ENCODE measurements around the gene PAX8.

DNA sequence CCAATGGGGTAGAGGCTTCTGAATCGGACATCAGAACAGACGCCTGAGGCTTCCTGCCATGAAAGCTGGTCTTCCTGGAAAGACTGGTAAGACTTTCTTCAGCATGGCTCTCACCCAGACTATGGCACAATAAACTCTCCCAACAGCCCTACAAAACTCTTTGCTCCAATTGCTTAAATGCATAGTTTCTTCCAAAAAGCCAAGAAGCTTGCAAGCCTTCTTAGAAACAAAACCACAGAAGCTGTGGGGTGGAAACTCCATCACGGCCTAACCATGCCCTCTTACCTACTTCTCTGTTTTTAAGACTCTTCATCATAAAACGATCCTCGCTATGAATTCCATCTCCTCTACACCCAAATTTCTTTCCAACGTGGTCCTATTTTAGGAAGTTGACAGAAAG, 48.2 kb downstream of the PAX8 start:
- TF ChIP-seq, protein P1, sequence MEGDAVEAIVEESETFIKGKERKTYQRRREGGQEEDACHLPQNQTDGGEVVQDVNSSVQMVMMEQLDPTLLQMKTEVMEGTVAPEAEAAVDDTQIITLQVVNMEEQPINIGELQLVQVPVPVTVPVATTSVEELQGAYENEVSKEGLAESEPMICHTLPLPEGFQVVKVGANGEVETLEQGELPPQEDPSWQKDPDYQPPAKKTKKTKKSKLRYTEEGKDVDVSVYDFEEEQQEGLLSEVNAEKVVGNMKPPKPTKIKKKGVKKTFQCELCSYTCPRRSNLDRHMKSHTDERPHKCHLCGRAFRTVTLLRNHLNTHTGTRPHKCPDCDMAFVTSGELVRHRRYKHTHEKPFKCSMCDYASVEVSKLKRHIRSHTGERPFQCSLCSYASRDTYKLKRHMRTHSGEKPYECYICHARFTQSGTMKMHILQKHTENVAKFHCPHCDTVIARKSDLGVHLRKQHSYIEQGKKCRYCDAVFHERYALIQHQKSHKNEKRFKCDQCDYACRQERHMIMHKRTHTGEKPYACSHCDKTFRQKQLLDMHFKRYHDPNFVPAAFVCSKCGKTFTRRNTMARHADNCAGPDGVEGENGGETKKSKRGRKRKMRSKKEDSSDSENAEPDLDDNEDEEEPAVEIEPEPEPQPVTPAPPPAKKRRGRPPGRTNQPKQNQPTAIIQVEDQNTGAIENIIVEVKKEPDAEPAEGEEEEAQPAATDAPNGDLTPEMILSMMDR (IDR thresholded peaks at IDR 0.05) = no peak
- no peak for TF ChIP-seq EP300 (IDR thresholded peaks at IDR 0.05)
- TF ChIP-seq POLR2A (IDR thresholded peaks at IDR 0.05) = no peak
- TF ChIP-seq POLR2AphosphoS5 (IDR thresholded peaks at IDR 0.05) = no peak
